A549 (cell line): ENCODE measurements around the gene RPS14.

Source experiments
- CEBPB ChIP-seq, 2 experiments: fragments of >200 bp in 1 of 2; sonication (Bioruptor Twin) in 1 of 2; formaldehyde crosslinking in 1 of 2; IDR thresholded peaks; 2 replicates each; pipeline ENCODE4 v1.6.1; 2012 to 2016
- CTCF ChIP-seq: fragments of >200 bp; sonication (Bioruptor Twin); formaldehyde crosslinking; IDR thresholded peaks from 3 replicates; pipeline ENCODE4 v1.5.1; 2016
- ELK1 ChIP-seq: fragments of 150-350 bp; IDR thresholded peaks from 2 replicates; pipeline ENCODE4 v1.6.1; 2014; ENCODE audit warnings: low read depth, mild to moderate bottlenecking, low read length
- EP300 ChIP-seq, 2 experiments: fragments of >200 bp; sonication (Bioruptor Twin); formaldehyde crosslinking; IDR thresholded peaks; 2 replicates in 1 of 2; 3 replicates in 1 of 2; pipeline ENCODE4 v1.6.1; 2016 to 2017
- ESRRA ChIP-seq: fragments of 150-350 bp; IDR thresholded peaks from 2 replicates; pipeline ENCODE4 v1.6.1; 2014; ENCODE audit warnings: mild to moderate bottlenecking, low read length, borderline replicate concordance
- FOSL2 ChIP-seq, 2 experiments: fragments of 450-650 bp in 1 of 2; fragments of >200 bp in 1 of 2; sonication (Bioruptor Twin) in 1 of 2; formaldehyde crosslinking; IDR thresholded peaks; 2 replicates each; pipeline versions ENCODE4 v1.5.0 to v1.6.1; 2016 to 2020; ENCODE audit warnings: mild to moderate bottlenecking in 1 of 2, moderate library complexity in 1 of 2
- JUN ChIP-seq, 2 experiments: fragments of >200 bp; sonication (Bioruptor Twin); formaldehyde crosslinking; IDR thresholded peaks; 2 replicates in 1 of 2; 3 replicates in 1 of 2; pipeline ENCODE4 v1.6.1; 2016 to 2017
- MAFK ChIP-seq: fragments of 450-650 bp; IDR thresholded peaks from 2 replicates; pipeline ENCODE4 v1.6.1; 2014; ENCODE audit not compliant: partially characterized antibody
- MYC ChIP-seq: IDR thresholded peaks from 2 replicates; pipeline ENCODE4 v1.6.1; 2012; ENCODE audit warnings: mild to moderate bottlenecking, inconsistent platforms, low read length, improper control_type of control experiment, borderline replicate concordance
- NR3C1 ChIP-seq: fragments of >200 bp; sonication (Bioruptor Twin); formaldehyde crosslinking; IDR thresholded peaks from 3 replicates; pipeline ENCODE4 v1.6.1; 2017
- POLR2A ChIP-seq: IDR thresholded peaks from 2 replicates; pipeline ENCODE4 v1.6.1; 2012; ENCODE audit warnings: mild to moderate bottlenecking, low read length
- RAD21 ChIP-seq, 2 experiments: fragments of >200 bp in 1 of 2; sonication (Bioruptor Twin) in 1 of 2; formaldehyde crosslinking in 1 of 2; IDR thresholded peaks in 1 of 2; conservative IDR thresholded peaks in 1 of 2; 2 replicates in 1 of 2; 3 replicates in 1 of 2; pipeline ENCODE4 v1.6.1; 2012 to 2018; ENCODE audit warnings: inconsistent platforms in 1 of 2
- SMC3 ChIP-seq: fragments of >200 bp; sonication (Bioruptor Twin); formaldehyde crosslinking; IDR thresholded peaks from 3 replicates; pipeline ENCODE4 v1.6.1; 2018; ENCODE audit warnings: inconsistent platforms

GRCh38 chr5:150486402-150487198, 37.1 kb upstream of the RPS14 start:
- TF ChIP-seq FOSL2 (IDR thresholded peaks at IDR 0.05): no peak
- no peak for TF ChIP-seq FOSL2 (CRISPR knock-in tag; IDR thresholded peaks at IDR 0.05)
- no peak for TF ChIP-seq CTCF
- TF ChIP-seq JUN (IDR thresholded peaks at IDR 0.05): peak in 1 of 2 experiments; percentile 5; a peak in 1 of 5 replicates
- TF ChIP-seq EP300 (IDR thresholded peaks at IDR 0.05): no peak
- no peak for TF ChIP-seq MYC
- no peak; a peak in 1 of 5 replicates for TF ChIP-seq RAD21 (conservative IDR thresholded peaks at IDR 0.05 in 1 of 2, IDR thresholded peaks at IDR 0.05 in 1 of 2)
- TF ChIP-seq NR3C1: no peak
- no peak for TF ChIP-seq CEBPB (IDR thresholded peaks at IDR 0.05)
- TF ChIP-seq SMC3: no peak; the same call in 2 of the 3 replicates
- TF ChIP-seq POLR2A: no peak
- no peak for TF ChIP-seq ELK1
- no peak for TF ChIP-seq MAFK
- no peak for TF ChIP-seq ESRRA
